GM18909 (cell line): ENCODE results near the gene CRNKL1.
A peak's percentile ranks its signal among the peaks of the same experiment; 100 is the strongest.

Experiments
- ATAC-seq: cut with Tn5 transposase; IDR thresholded peaks from one replicate; pipeline ENCODE4 v1.9.1; 2021; ENCODE audit warnings: mild to moderate bottlenecking; ENCODE audit not compliant: unreplicated experiment, poor library complexity

CRNKL1 gene

GRCh38 chr20:20052074-20052970 is at the start of gene CRNKL1, which contains the start of gene CFAP61:
Gene CRNKL1, minus strand, starts transcription at chr20:20052466. Its CDS starts 124 bp downstream, at chr20:20052342.
Gene CFAP61, plus strand, starts transcription at chr20:20052532. Its CDS starts 4,122 bp downstream, at chr20:20056654.
- ATAC-seq, result peak; percentile 96

GRCh38 chr20:20100881-20101280 is 48.6 kb upstream of the CRNKL1 start:
- ATAC-seq, result no peak

- ATAC-seq, result no peak
Measured at GRCh38 chr20:20096421-20096820, 44.2 kb upstream of the CRNKL1 start.

- ATAC-seq, result no peak
Measured at GRCh38 chr20:20095114-20095872, 43.0 kb upstream of the CRNKL1 start.

GRCh38 chr20:20094410-20094809 is 42.1 kb upstream of the CRNKL1 start:
- no peak for ATAC-seq

GRCh38 chr20:20092827-20093226 is 40.6 kb upstream of the CRNKL1 start:
- ATAC-seq, result no peak

- ATAC-seq, result no peak
Measured at GRCh38 chr20:20089939-20090338, 37.7 kb upstream of the CRNKL1 start.

- ATAC-seq, result no peak
Measured at GRCh38 chr20:20089018-20089417, 36.8 kb upstream of the CRNKL1 start.

- no peak for ATAC-seq
Measured at GRCh38 chr20:20085812-20086211, 33.5 kb upstream of the CRNKL1 start.

GRCh38 chr20:20085071-20085470 is 32.8 kb upstream of the CRNKL1 start:
- no peak for ATAC-seq

- no peak for ATAC-seq
Measured at GRCh38 chr20:20084296-20084752, 32.1 kb upstream of the CRNKL1 start.

GRCh38 chr20:20083807-20084206 is 31.5 kb upstream of the CRNKL1 start:
- peak; percentile 59 for ATAC-seq

GRCh38 chr20:20079102-20079784 is 27.0 kb upstream of the CRNKL1 start:
- ATAC-seq, result no peak

GRCh38 chr20:20078041-20078440 is 25.8 kb upstream of the CRNKL1 start:
- ATAC-seq, result no peak

- no peak for ATAC-seq
Measured at GRCh38 chr20:20076297-20077065, 24.2 kb upstream of the CRNKL1 start.

GRCh38 chr20:20075032-20075431 is 22.8 kb upstream of the CRNKL1 start:
- no peak for ATAC-seq

- ATAC-seq, result no peak
Measured at GRCh38 chr20:20073801-20074371, 21.6 kb upstream of the CRNKL1 start.

GRCh38 chr20:20070871-20071726 is 18.8 kb upstream of the CRNKL1 start:
- ATAC-seq, result no peak

GRCh38 chr20:20065361-20065760 is 13.1 kb upstream of the CRNKL1 start:
- ATAC-seq, result no peak
